HCT116 (cell line): ENCODE measurements around the gene SLC25A41. TPM values are rescaled to one million over a fixed set of nuclear protein-coding genes. Genes with fewer than 3 reads are reported as not detected.

Experiments
- ATAC-seq: fragments of 200-7000 bp; cut with Tn5 transposase; 2 replicates; pipeline ENCODE4 v1.9.1; 2020; ENCODE audit warnings: mild to moderate bottlenecking, moderate library complexity
- BruUV-seq: library from RNA; stranded (reverse); fragments of 400-500 nt; replicated peaks from 2 replicates; lab custom pipeline; 2021; lab: Mats Ljungman, UMichigan
- CTCF ChIA-PET: fragments of 300-600 bp; sonication (Branson Sonifier 250); formaldehyde crosslinking; loops from one replicate; lab custom pipeline; 2021; ENCODE audit warnings: antibody characterized with exemption; lab: Charles Lee
- POLR2A ChIA-PET: fragments of 300-600, 350-600 bp; sonication (Branson Sonifier 250); formaldehyde crosslinking; loops from one replicate; lab custom pipeline; 2021; ENCODE audit warnings: antibody characterized with exemption; lab: Charles Lee
- RAD21 ChIA-PET, 2 experiments: fragments of 300-600 bp; sonication (Branson Sonifier 250); formaldehyde crosslinking; loops; one replicate each; lab custom pipeline; 2023; ENCODE audit warnings: low total read pairs in 2 of 2; ENCODE audit not compliant: uncharacterized antibody in 2 of 2, unreplicated experiment in 2 of 2, low non-redundant PET in 1 of 2; lab: Charles Lee
- DNase-seq: peaks from one replicate; pipeline ENCODE4 v3.0.0-alpha.2; 2010; ENCODE audit warnings: low read depth, low spot score
- H2AFZ ChIP-seq: fragments of 200-600 bp; shearing (Covaris generic), sonication (generic); 2 replicates; pipeline ENCODE4 v1.6.1; 2017; ENCODE audit warnings: low read depth, mixed run types, mixed read lengths, antibody characterized with exemption, low read length; ENCODE audit not compliant: poor library complexity, severe bottlenecking
- H3K27ac ChIP-seq: 2 replicates; pipeline ENCODE4 v1.5.1; 2012; ENCODE audit warnings: low read depth, low read length
- H3K27me3 ChIP-seq: fragments of 200-600 bp; sonication (generic); 2 replicates; pipeline ENCODE4 v1.6.1; 2016; ENCODE audit warnings: mixed run types, low read length, mixed read lengths; ENCODE audit not compliant: insufficient read depth
- H3K36me3 ChIP-seq, 2 experiments: fragments of 200-500 bp in 1 of 2; fragments of 200-600 bp in 1 of 2; sonication (Bioruptor generic) in 1 of 2; sonication (generic) in 1 of 2; 2 replicates each; pipeline versions ENCODE4 v1.5.1 to v1.6.1; 2014 to 2016; ENCODE audit warnings: low read length in 2 of 2, inconsistent platforms in 1 of 2, mixed read lengths in 1 of 2, mixed run types in 1 of 2; ENCODE audit not compliant: insufficient read depth in 2 of 2, control insufficient read depth in 1 of 2
- H3K4me1 ChIP-seq, 2 experiments: fragments of 200-600 bp in 1 of 2; sonication (generic) in 1 of 2; 2 replicates each; pipeline versions ENCODE4 v1.5.1 to v1.6.1; 2012 to 2017; ENCODE audit warnings: low read length in 2 of 2, inconsistent platforms in 1 of 2, mild to moderate bottlenecking in 1 of 2, mixed read lengths in 1 of 2, mixed run types in 1 of 2, moderate library complexity in 1 of 2; ENCODE audit not compliant: insufficient read depth in 2 of 2, control insufficient read depth in 1 of 2
- H3K4me2 ChIP-seq: fragments of 200-600 bp; sonication (generic); 2 replicates; pipeline ENCODE4 v1.6.1; 2017; ENCODE audit warnings: mixed run types, low read length, mixed read lengths
- H3K4me3 ChIP-seq, 2 experiments: fragments of 200-600 bp in 1 of 2; sonication (generic) in 1 of 2; replicated peaks in 1 of 2; 2 replicates each; pipeline ENCODE4 v1.5.1; 2011 to 2016; ENCODE audit warnings: low read length in 2 of 2, control low read depth in 1 of 2, low read depth in 1 of 2, mild to moderate bottlenecking in 1 of 2, mixed read lengths in 1 of 2, mixed run types in 1 of 2
- H3K79me2 ChIP-seq: fragments of 200-600 bp; sonication (generic); 2 replicates; pipeline ENCODE4 v1.6.1; 2017; ENCODE audit warnings: mild to moderate bottlenecking, mixed run types, low read length, moderate library complexity, mixed read lengths; ENCODE audit not compliant: insufficient read depth
- H3K9ac ChIP-seq: fragments of 200-600 bp; sonication (generic); 2 replicates; pipeline ENCODE4 v1.6.1; 2016; ENCODE audit warnings: low read length, mixed read lengths
- H3K9me2 ChIP-seq: fragments of 200-600 bp; sonication (generic), shearing (Covaris generic); 2 replicates; pipeline ENCODE4 v1.6.1; 2017; ENCODE audit warnings: mixed run types, mild to moderate bottlenecking, moderate library complexity; ENCODE audit not compliant: insufficient read depth
- H3K9me3 ChIP-seq, 2 experiments: fragments of 200-500 bp in 1 of 2; fragments of 200-600 bp in 1 of 2; sonication (Bioruptor generic) in 1 of 2; sonication (generic) in 1 of 2; 2 replicates each; pipeline ENCODE4 v1.6.1; 2014 to 2017; ENCODE audit warnings: low read length in 2 of 2, mixed read lengths in 2 of 2, inconsistent platforms in 1 of 2, low read depth in 1 of 2, mild to moderate bottlenecking in 1 of 2, mixed run types in 1 of 2, moderate library complexity in 1 of 2; ENCODE audit not compliant: control insufficient read depth in 1 of 2, insufficient read depth in 1 of 2
- H4K20me1 ChIP-seq: fragments of 200-600 bp; sonication (generic), shearing (Covaris generic); 2 replicates; pipeline ENCODE4 v1.6.1; 2017; ENCODE audit warnings: mixed run types, mild to moderate bottlenecking, moderate library complexity; ENCODE audit not compliant: insufficient read depth
- CBX3 ChIP-seq: IDR thresholded peaks from 2 replicates; pipeline ENCODE4 v1.6.1; 2012; ENCODE audit warnings: low read depth
- CTCF ChIP-seq, 3 experiments: fragments of 200-600 bp in 1 of 3; sonication (generic) in 1 of 3; IDR thresholded peaks in 2 of 3; conservative IDR thresholded peaks in 1 of 3; 2 replicates each; pipeline ENCODE4 v1.5.1; 2012 to 2017; ENCODE audit warnings: low read depth in 2 of 3, low read length in 2 of 3, antibody characterized with exemption in 1 of 3, borderline replicate concordance in 1 of 3, control low read depth in 1 of 3, mild to moderate bottlenecking in 1 of 3, mixed read lengths in 1 of 3, mixed run types in 1 of 3, moderate library complexity in 1 of 3; ENCODE audit not compliant: insufficient read depth in 1 of 3
- EGR1 ChIP-seq: IDR thresholded peaks from 2 replicates; pipeline ENCODE4 v1.6.1; 2012; ENCODE audit warnings: low read depth
- ELF1 ChIP-seq: IDR thresholded peaks from 2 replicates; pipeline ENCODE4 v1.6.1; 2012; ENCODE audit warnings: low read depth, borderline replicate concordance
- EZH2 ChIP-seq: fragments of 200-600 bp; sonication (generic); IDR thresholded peaks from 2 replicates; pipeline ENCODE4 v1.6.1; 2017; ENCODE audit warnings: antibody characterized with exemption, mixed run types
- EZH2phosphoT487 ChIP-seq: fragments of 200-600 bp; IDR thresholded peaks from 2 replicates; pipeline ENCODE4 v1.6.1; 2018; ENCODE audit warnings: antibody characterized with exemption, borderline replicate concordance
- FOSL1 ChIP-seq: IDR thresholded peaks from 2 replicates; pipeline ENCODE4 v1.6.1; 2012; ENCODE audit warnings: low read depth
- POLR2A ChIP-seq: IDR thresholded peaks from 2 replicates; pipeline ENCODE4 v1.7.0; 2011; ENCODE audit warnings: borderline replicate concordance; ENCODE audit not compliant: insufficient read depth, insufficient read length; ENCODE audit errors: extremely low read depth
- POLR2AphosphoS5 ChIP-seq: IDR thresholded peaks from 2 replicates; pipeline ENCODE4 v1.6.1; 2011; ENCODE audit warnings: mild to moderate bottlenecking, low read depth, low read length, moderate library complexity
- RAD21 ChIP-seq: IDR thresholded peaks from 2 replicates; pipeline ENCODE4 v1.6.1; 2012; ENCODE audit warnings: low read depth, mild to moderate bottlenecking
- REST ChIP-seq: IDR thresholded peaks from 2 replicates; pipeline ENCODE4 v1.6.1; 2012; ENCODE audit warnings: low read depth
- SIN3A ChIP-seq: IDR thresholded peaks from 2 replicates; pipeline ENCODE4 v1.6.1; 2012; ENCODE audit warnings: low read depth
- SP1 ChIP-seq: IDR thresholded peaks from 2 replicates; pipeline ENCODE4 v1.6.1; 2012; ENCODE audit warnings: low read depth
- TCF7L2 ChIP-seq: IDR thresholded peaks from 2 replicates; pipeline ENCODE4 v1.7.0; 2011; ENCODE audit warnings: borderline replicate concordance, inconsistent platforms; ENCODE audit not compliant: insufficient read depth, insufficient read length; ENCODE audit errors: extremely low read depth
- ZBTB33 ChIP-seq: IDR thresholded peaks from 2 replicates; pipeline ENCODE4 v1.6.1; 2011; ENCODE audit warnings: mild to moderate bottlenecking, low read length, moderate library complexity; ENCODE audit not compliant: insufficient replicate concordance; ENCODE audit errors: extremely low read depth
- ZFX ChIP-seq: fragments of 450-650 bp; IDR thresholded peaks from 2 replicates; pipeline ENCODE4 v1.6.1; 2017
- ZNF274 ChIP-seq: fragments of 200-500 bp; sonication (Bioruptor generic); IDR thresholded peaks from 2 replicates; pipeline ENCODE4 v1.6.1; 2014; ENCODE audit warnings: mild to moderate bottlenecking, low read depth, low read length, inconsistent platforms
- intact Hi-C: fragments of 100-400 bp; cut with micrococcal nuclease; formaldehyde crosslinking; loops from 2 replicates; pipeline ENCODE4 v1.10.0; 2022
- total RNA-seq: library from RNA; stranded (reverse); gene quantifications from one replicate; pipeline ENCODE4 v1.2.1, GENCODE V29; 2021; ENCODE audit not compliant: unreplicated experiment

SLC25A41 gene
- total RNA-seq, 1 experiment from 2014 or later, result 0.93 TPM

- CTCF ChIA-PET, result no interaction called here
- Histone ChIP-seq H2AFZ (no peak overlapping the region), H3K9me2 (no peaks in the 10 kb centered on the region), H3K4me3 (no peak overlapping the region), H3K4me2 (no peak overlapping the region), H3K9me3 (no peaks in the 10 kb centered on the region), H3K9ac (no peak overlapping the region), H3K36me3 (peaks cover 6 to 9% of the 10 kb centered on the region in 2 experiments; a peak in 2 of 4 replicates), H3K27me3 (no peaks in the 10 kb centered on the region), H3K79me2 (peaks cover 27% of the 10 kb centered on the region), H3K4me1 (peaks cover 8 to 21% of the 10 kb centered on the region in 2 experiments), H4K20me1 (no peaks in the 10 kb centered on the region)
- intact Hi-C loops, result no loop called here
- RAD21 ChIA-PET, result no interaction called here
- POLR2A ChIA-PET, result no interaction called here
- TF ChIP-seq EGR1 (no peak), ELF1 (no peak), RAD21 (no peak), REST (no peak), SIN3A (no peak), ZBTB33 (no peak), ZFX (no peak), CBX3 (no peak), TCF7L2 (no peak), ZNF274 (no peak), EZH2phosphoT487 (no peak), SP1 (no peak), EZH2 (no peak), POLR2A (no peak), FOSL1 (no peak), POLR2AphosphoS5 (no peak), CTCF (IDR thresholded peaks at IDR 0.05 in 2 of 3, conservative IDR thresholded peaks at IDR 0.05 in 1 of 3; ENCODE audit: borderline replicate concordance in 1 of 3, insufficient read depth in 1 of 3, low read depth in 2 of 3, low read length in 2 of 3) (no peak)
- TF ChIP-seq, all 23 proteins: peak for 0
- BruUV-seq, result no TSS peak
- DNase-seq (no peak), ATAC-seq (no peak)
- H3K27ac ChIP-seq, result no peak overlapping the region
Measured at GRCh38 chr19:6394831-6395230, 38.7 kb downstream of the SLC25A41 start.
